Kidney epithelial cell (primary cell): Measurements from ENCODE around the gene SEMA4D. TPM values are rescaled to one million over a fixed set of nuclear protein-coding genes. Genes with fewer than 3 reads are reported as not detected.

ENCODE experiments used
- DNase-seq: peaks from one replicate; pipeline ENCODE4 v3.0.0-alpha.2; 2010; ENCODE audit warnings: low read depth
- H3K27me3 ChIP-seq: 2 replicates; pipeline ENCODE4 v1.6.0; 2011; ENCODE audit warnings: low read length; ENCODE audit not compliant: control insufficient read depth, insufficient read depth
- H3K36me3 ChIP-seq: 2 replicates; pipeline ENCODE4 v1.5.1; 2011; ENCODE audit warnings: low read length; ENCODE audit not compliant: control insufficient read depth, insufficient read depth
- H3K4me3 ChIP-seq: 2 replicates; pipeline ENCODE4 v1.5.1; 2011; ENCODE audit warnings: low read depth, mild to moderate bottlenecking, control low read depth, low read length
- CTCF ChIP-seq: IDR thresholded peaks from 2 replicates; pipeline ENCODE4 v1.5.1; 2011; ENCODE audit warnings: mild to moderate bottlenecking, moderate library complexity, low read length, control low read depth, inconsistent platforms; ENCODE audit not compliant: insufficient read depth, poor library complexity, severe bottlenecking
- total RNA-seq: library from RNA; depleted of rRNA; stranded (reverse); fragments of >200 nt; gene quantifications from 2 replicates; pipeline ENCODE4 v1.2.3, GENCODE V29; 2015

Gene SEMA4D
- total RNA-seq, 1 donor from 2014 or later = 30.7 TPM

- DNase-seq = no peak
- Histone ChIP-seq H3K4me3 (no peak overlapping the region), H3K27me3 (no peaks in the 10 kb centered on the region), H3K36me3 (no peaks in the 10 kb centered on the region)
- no peak for TF ChIP-seq CTCF
Measured at GRCh38 chr9:89384783-89385182, 113.1 kb downstream of the SEMA4D start.

GRCh38 chr9:89383721-89384300 is 114.1 kb downstream of the SEMA4D start:
- Histone ChIP-seq H3K27me3 (no peaks in the 10 kb centered on the region), H3K4me3 (no peak overlapping the region), H3K36me3 (no peaks in the 10 kb centered on the region)
- DNase-seq = no peak
- no peak for TF ChIP-seq CTCF

GRCh38 chr9:89383030-89383720 is 114.7 kb downstream of the SEMA4D start:
- Histone ChIP-seq H3K27me3 (no peaks in the 10 kb centered on the region), H3K36me3 (peaks cover 2% of the 10 kb centered on the region), H3K4me3 (no peak overlapping the region)
- TF ChIP-seq CTCF = no peak
- no peak for DNase-seq

GRCh38 chr9:89382026-89382986 is 115.6 kb downstream of the SEMA4D start:
- H3K36me3 ChIP-seq = peaks cover 2% of the 10 kb centered on the region

GRCh38 chr9:89381308-89381609 is 116.7 kb downstream of the SEMA4D start:
- Histone ChIP-seq H3K4me3 (no peak overlapping the region), H3K36me3 (peaks cover 2% of the 10 kb centered on the region), H3K27me3 (no peaks in the 10 kb centered on the region)
- no peak for TF ChIP-seq CTCF
- no peak for DNase-seq

More at GRCh38 chr9:89382026-89382986, 115.6 kb downstream of the SEMA4D start:
- DNase-seq = no peak
- Histone ChIP-seq H3K27me3 (no peaks in the 10 kb centered on the region), H3K4me3 (no peak overlapping the region)
- no peak for TF ChIP-seq CTCF
